ENCODE measurements around the gene ITPRID2. TPM values are rescaled to one million over a fixed set of nuclear protein-coding genes. Genes with fewer than 3 reads are reported as not detected.

Gene ITPRID2
- total RNA-seq, 2 donors from 2014 or later: 224 to 274 TPM

DNA sequence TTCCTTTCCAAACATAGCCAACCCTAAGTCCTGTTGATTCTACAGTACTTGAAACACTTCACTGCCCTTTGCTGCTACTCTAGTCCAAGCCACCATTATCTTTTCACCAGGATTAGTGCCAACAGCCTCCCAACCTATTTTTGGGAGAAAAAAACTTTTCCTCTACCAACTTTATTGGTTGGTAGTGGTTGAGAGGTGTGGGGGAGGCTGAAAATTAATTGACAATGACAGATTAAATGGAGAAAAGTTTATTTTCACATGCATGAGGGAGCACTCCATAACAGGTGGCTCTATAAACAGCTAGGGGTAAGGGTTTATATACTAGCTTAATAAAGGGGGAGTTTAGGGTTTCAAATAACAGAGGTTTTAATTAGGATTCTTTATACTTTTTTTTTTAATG is 37.8 kb upstream of the ITPRID2 start:
- intact Hi-C loops (cut with DNase I): no loop called here
- no peaks in the 10 kb centered on the region for H3K9me3 ChIP-seq
- H3K27me3 ChIP-seq: no peaks in the 10 kb centered on the region
- TF ChIP-seq POLR2A (IDR thresholded peaks at IDR 0.05): no peak
- TF ChIP-seq, protein P1, sequence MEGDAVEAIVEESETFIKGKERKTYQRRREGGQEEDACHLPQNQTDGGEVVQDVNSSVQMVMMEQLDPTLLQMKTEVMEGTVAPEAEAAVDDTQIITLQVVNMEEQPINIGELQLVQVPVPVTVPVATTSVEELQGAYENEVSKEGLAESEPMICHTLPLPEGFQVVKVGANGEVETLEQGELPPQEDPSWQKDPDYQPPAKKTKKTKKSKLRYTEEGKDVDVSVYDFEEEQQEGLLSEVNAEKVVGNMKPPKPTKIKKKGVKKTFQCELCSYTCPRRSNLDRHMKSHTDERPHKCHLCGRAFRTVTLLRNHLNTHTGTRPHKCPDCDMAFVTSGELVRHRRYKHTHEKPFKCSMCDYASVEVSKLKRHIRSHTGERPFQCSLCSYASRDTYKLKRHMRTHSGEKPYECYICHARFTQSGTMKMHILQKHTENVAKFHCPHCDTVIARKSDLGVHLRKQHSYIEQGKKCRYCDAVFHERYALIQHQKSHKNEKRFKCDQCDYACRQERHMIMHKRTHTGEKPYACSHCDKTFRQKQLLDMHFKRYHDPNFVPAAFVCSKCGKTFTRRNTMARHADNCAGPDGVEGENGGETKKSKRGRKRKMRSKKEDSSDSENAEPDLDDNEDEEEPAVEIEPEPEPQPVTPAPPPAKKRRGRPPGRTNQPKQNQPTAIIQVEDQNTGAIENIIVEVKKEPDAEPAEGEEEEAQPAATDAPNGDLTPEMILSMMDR (IDR thresholded peaks at IDR 0.05): no peak
- H3K27ac ChIP-seq: peak overlapping the region in 2 of 4 donors; percentile 19 to 20
- ATAC-seq (no peak), DNase-seq (no peak)
- peaks cover 84% of the 10 kb centered on the region for H3K4me1 ChIP-seq
- H3K36me3 ChIP-seq (replicated peaks in 1 of 2; ENCODE audit: insufficient read depth in 1 of 2, low read depth in 2 of 2): no peaks in the 10 kb centered on the region
- no peak overlapping the region for H3K4me3 ChIP-seq

DNA sequence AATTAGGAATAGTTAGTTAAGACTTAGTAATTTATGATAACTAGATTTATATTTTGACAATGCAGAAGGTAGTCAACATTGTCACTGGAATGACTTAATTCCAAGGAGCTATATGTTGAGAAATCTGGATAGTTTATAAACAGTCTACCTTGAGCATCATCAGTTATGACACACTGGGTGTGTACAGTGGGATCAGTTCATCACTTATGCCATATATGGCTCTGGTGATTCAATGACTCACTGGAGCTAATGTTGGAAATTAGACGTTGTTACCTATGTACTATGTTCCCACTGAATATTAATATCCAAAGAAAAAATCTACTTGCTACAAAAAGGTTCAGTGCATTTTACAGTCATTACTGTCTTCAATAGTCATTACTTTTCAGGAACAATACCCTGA is 34.0 kb upstream of the ITPRID2 start:
- H3K9me3 ChIP-seq: no peaks in the 10 kb centered on the region
- 38 to 52% methylated on average over 1 of the region's 1 CpG for WGBS, 2 donors
- H3K27me3 ChIP-seq: no peaks in the 10 kb centered on the region
- ATAC-seq (no peak), DNase-seq (no peak)
- intact Hi-C loops (cut with DNase I): no loop called here
- no peak overlapping the region for H3K4me3 ChIP-seq
- no peaks in the 10 kb centered on the region for H3K36me3 ChIP-seq (replicated peaks in 1 of 2; ENCODE audit: insufficient read depth in 1 of 2, low read depth in 2 of 2)
- peaks cover 82% of the 10 kb centered on the region for H3K4me1 ChIP-seq
- H3K27ac ChIP-seq: peak overlapping the region; percentile 11 to 88 (median 49)
- no peak for TF ChIP-seq POLR2A (IDR thresholded peaks at IDR 0.05)
- TF ChIP-seq, protein P1 (IDR thresholded peaks at IDR 0.05): no peak

DNA sequence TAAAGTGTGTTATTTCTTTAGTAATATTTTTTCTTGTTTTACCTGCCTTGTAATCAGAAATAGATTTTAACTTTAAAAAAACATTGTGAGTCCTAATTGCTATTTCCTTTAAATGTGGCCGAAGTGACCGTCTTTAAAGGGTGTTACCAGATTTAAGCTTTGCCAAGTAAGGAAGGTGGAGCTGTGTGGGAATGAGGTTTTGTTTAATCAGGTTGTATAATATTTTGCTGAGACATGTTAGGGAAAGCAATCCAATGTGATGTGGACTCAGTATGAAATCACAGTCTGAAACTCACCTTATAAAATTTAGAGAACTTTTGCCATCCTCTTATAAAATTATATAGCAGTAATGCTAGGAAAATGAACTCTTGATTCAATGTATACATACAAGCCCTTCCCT is 32.9 kb upstream of the ITPRID2 start:
- no peaks in the 10 kb centered on the region for H3K9me3 ChIP-seq
- peak overlapping the region in 3 of 4 donors; percentile 67 to 88 (median 70) for H3K27ac ChIP-seq
- H3K27me3 ChIP-seq: no peaks in the 10 kb centered on the region
- no peak overlapping the region for H3K4me3 ChIP-seq
- peak in 3 of 4 donors; percentile 22 to 55 (median 31) for DNase-seq
- H3K4me1 ChIP-seq: peaks cover 72% of the 10 kb centered on the region
- intact Hi-C loops (cut with DNase I): no loop called here
- WGBS, 2 donors: 34% methylated on average over 2 of the region's 2 CpGs
- ATAC-seq: peak; percentile 84
- H3K36me3 ChIP-seq (replicated peaks in 1 of 2; ENCODE audit: insufficient read depth in 1 of 2, low read depth in 2 of 2): no peaks in the 10 kb centered on the region
- peak in 2 of 3 donors; percentile 31 to 44 for TF ChIP-seq POLR2A (IDR thresholded peaks at IDR 0.05)
- TF ChIP-seq, protein P1 (IDR thresholded peaks at IDR 0.05): no peak

DNA sequence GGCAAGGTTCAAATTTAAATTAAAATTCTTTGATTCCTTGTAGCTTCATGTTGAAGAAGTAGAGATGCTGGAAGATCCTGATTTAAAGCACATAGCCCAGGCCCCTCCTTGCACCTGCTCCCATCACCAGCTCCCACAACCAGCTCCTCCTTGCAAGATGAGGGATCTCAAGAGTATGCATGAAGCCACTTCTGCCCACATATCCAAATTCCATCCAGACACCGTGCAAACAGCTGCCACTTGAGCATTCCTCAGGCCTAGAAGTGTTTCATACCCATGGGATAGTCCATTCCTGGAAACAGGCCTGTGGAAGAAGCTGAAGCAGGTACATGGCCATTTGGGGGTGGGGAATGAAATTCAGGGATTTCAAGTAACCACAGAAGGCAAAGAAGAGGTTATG is 32.4 kb upstream of the ITPRID2 start:
- TF ChIP-seq POLR2A (IDR thresholded peaks at IDR 0.05): no peak
- TF ChIP-seq, protein P1 (IDR thresholded peaks at IDR 0.05): no peak
- H3K4me3 ChIP-seq: no peak overlapping the region
- peak overlapping the region; percentile 64 to 88 (median 68) for H3K27ac ChIP-seq
- no peaks in the 10 kb centered on the region for H3K9me3 ChIP-seq
- H3K27me3 ChIP-seq: no peaks in the 10 kb centered on the region
- 18 to 32% methylated on average over 1 of the region's 1 CpG for WGBS, 2 donors
- H3K36me3 ChIP-seq (replicated peaks in 1 of 2; ENCODE audit: insufficient read depth in 1 of 2, low read depth in 2 of 2): no peaks in the 10 kb centered on the region
- ATAC-seq (no peak), DNase-seq (no peak)
- peaks cover 69% of the 10 kb centered on the region for H3K4me1 ChIP-seq
- intact Hi-C loops (cut with DNase I): no loop called here

DNA sequence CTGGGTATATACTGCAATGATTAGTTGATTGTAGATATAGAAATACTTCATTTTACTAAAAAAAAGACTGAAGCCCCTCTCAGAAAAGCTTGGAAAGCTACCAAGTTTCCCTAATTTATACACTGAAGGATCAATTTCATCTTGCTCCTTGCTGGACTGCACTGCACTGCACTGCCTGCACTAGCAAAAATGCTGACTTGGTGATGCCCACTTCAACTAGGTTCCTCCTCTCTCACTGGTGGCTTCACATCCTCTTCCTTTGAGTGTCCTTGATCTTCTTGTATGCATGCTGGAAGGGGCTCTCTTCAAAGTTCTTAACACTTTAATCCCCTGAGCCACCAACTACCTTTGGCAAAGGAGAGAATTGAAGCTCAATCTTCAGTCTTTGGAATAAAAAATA is 31.7 kb upstream of the ITPRID2 start:
- Histone ChIP-seq H3K27me3 (no peaks in the 10 kb centered on the region), H3K4me3 (no peak overlapping the region), H3K36me3 (replicated peaks in 1 of 2; ENCODE audit: insufficient read depth in 1 of 2, low read depth in 2 of 2) (no peaks in the 10 kb centered on the region), H3K9me3 (no peaks in the 10 kb centered on the region), H3K27ac (peak overlapping the region; percentile 2 to 88 (median 68)), H3K4me1 (peaks cover 69% of the 10 kb centered on the region)
- no peak for ATAC-seq
- no peak for TF ChIP-seq POLR2A (IDR thresholded peaks at IDR 0.05)
- TF ChIP-seq, protein P1 (IDR thresholded peaks at IDR 0.05): no peak
- no peak for DNase-seq
- intact Hi-C loops (cut with DNase I): no loop called here

Data from body of pancreas (tissue), 4 donors.